GM18505 (cell line): ENCODE data around the gene GAB3.

Experiments used
- ATAC-seq: cut with Tn5 transposase; IDR thresholded peaks from one replicate; pipeline ENCODE4 v1.9.1; 2021; ENCODE audit not compliant: unreplicated experiment
- POLR2A ChIP-seq: IDR thresholded peaks from 4 replicates; pipeline ENCODE4 v1.6.1; 2011; ENCODE audit warnings: borderline replicate concordance; ENCODE audit not compliant: insufficient read depth, insufficient read length; ENCODE audit errors: extremely low read depth

Gene GAB3

DNA sequence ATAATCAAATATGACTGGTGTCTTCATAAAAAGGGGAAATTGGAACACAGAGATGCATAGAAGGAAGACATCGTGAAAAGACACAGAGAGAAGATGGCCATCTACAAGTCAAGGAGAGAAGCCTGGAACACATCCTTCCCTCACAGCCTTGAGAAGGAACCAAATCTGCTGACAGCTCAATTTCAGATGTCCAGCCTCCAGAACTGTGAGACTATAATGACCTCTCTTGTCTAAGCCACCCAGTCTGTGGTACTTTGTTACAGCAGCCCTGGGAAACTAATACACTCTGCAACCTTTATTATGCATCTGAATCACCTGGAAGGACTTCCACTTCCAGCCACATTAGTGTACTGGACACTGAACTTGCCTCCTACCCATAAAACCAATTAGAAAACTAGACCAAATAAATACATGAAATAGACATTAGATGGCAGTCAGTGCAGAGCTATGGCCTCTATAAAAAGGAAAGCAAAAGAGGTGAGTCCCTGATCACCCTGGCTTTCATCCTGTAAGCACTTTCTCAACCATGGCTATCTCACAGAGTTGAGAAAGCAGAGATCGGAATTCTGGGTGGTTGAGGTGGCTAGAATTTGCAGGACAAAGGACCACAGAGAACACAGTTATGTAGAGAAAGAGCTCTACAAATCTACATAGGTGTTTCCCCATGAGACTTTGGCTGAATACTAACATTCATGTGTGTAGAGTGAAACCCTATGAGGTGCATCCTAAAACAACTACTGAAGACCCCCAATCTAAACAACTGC lies 25.7 kb downstream of the GAB3 start:
- TF ChIP-seq POLR2A = no peak
- ATAC-seq = no peak

DNA sequence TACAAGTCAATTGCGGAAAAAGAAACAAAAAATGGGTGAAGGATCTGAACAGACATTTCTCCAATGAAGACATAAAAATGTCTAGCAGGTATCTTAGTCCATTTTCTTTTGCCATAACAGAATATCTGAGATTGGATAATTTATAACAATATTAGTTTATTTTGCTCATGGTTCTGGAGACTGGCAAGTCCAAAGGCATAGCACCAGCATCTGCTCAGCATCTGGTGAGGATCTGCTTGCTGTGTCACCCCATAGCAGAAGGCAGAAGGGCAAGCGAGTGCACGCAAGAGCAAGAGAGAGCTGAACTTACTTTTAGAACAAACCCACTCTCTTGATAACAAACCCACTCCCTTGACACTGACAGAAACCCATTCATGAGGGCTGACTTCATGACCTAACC lies 29.7 kb downstream of the GAB3 start:
- no peak for ATAC-seq
- TF ChIP-seq POLR2A = no peak

DNA sequence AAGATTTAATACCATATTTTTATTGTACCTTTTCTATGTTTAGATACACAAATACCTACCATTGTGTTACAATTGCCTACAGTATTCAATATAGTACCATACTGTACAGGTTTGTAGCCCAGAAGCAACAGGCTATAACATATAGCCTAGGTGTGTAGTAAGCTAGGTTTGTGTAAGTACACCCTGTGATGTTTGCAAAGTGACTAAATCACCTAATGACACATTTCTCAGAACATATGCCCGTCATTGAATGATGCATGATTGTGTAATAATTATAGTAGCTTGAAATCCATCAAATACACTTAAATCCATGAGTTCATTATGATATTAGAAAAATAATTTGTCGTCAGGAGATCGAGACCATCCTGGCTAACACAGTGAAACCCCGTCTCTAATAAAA lies 30.8 kb downstream of the GAB3 start:
- TF ChIP-seq POLR2A = no peak
- no peak for ATAC-seq

DNA sequence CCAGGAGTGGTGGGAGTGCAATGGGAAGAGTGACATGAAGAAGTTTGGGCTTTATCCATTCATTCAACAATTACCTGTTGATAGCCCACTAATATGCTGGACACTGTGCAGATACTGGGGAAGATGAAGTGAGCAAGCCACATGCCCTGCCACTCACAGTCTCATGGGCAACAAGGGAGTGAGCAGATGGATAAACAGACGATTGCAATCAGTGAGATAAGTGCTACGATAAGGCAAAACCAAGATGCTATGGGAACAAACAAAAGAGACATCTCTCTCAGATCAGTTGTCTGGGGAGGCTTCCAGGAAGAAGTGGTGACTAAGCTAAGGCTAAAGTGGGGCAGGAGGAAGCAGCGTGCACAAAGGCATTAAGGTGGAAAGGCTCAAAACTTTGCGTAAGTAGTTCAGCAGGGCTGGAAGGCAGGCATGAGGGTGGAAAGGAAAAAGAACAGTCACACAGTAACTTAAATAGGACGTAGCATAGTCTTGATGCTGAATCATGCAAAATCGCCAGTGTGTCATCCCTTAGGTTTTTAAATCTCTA lies 31.7 kb downstream of the GAB3 start:
- no peak for TF ChIP-seq POLR2A
- no peak for ATAC-seq

DNA sequence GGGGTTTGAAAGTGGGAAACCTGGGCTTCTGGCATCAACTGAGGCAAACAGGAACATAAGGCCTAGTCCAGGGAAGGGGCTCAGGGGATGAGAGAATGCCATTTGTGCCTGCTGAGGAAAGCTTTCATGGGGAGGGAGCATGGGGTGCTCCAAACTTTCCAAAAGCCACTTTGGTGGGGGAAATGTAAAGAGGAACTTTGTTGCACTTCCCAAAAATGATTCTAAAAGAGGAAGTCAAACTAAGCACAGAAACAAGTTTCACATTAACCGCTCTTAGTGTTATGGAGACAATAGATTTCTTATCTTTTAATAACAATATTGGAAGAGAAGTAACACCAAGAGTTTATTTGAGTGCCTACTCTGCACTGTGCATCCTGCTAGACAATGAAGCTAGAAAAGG lies 32.3 kb downstream of the GAB3 start:
- ATAC-seq = no peak
- no peak for TF ChIP-seq POLR2A

DNA sequence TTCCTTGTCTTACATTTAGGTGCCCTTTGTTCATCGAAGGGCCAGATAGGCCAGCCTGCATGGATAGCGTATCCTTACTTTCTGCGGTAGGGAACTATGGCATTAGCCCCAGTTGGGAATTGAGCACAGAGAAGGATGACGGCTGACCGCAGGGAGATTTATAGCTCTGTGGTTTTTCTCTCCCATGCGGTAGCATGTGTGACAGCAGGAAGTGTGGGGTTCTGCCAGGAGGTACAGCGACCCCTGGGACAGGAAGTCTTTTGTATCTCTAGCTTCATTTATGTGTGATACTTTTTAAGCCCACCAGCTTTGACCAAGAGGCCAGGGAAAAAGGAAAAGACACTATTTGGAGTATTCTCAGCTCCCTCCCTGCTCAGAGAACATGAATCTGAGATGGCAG lies 33.1 kb downstream of the GAB3 start:
- no peak for ATAC-seq
- TF ChIP-seq POLR2A = no peak

DNA sequence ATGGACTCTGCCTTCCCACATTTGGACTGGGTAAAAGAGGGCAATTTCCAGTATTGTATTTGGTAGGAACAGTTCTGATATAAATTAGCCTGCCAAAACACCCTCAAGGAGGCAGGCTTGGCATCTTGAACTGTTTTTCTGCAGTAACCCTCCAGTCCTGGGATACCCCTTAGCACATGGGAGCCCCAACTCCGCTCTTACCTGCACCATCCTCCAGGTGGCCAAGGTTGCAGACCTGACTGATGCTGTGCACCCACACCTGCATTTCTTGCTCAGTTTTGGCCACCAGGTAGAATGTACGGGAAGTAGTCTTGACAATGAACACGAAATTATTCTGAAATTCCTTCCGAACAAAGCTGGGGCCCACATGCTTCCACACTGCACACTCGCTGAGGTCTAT lies 35.1 kb downstream of the GAB3 start:
- no peak for TF ChIP-seq POLR2A
- ATAC-seq = no peak

DNA sequence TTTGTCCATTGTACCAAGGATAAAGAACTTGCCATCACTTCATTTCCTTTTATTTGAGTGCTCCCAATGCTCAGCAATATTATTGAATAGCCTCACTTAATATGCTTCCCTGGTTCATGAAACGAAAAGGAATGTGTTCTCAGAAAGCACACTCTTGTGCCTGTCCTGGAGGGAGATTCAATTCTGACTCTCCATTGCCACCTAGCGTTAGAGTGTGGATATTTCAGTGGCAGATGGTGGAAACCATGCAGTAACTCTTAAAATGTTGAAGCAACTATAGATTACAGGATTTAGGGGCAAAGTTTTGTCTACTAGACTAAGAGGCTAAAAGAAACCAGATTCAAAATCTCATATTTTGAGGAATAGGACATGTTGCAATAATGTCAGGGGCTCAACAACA lies 36.0 kb downstream of the GAB3 start:
- ATAC-seq = peak; percentile 46
- no peak for TF ChIP-seq POLR2A

DNA sequence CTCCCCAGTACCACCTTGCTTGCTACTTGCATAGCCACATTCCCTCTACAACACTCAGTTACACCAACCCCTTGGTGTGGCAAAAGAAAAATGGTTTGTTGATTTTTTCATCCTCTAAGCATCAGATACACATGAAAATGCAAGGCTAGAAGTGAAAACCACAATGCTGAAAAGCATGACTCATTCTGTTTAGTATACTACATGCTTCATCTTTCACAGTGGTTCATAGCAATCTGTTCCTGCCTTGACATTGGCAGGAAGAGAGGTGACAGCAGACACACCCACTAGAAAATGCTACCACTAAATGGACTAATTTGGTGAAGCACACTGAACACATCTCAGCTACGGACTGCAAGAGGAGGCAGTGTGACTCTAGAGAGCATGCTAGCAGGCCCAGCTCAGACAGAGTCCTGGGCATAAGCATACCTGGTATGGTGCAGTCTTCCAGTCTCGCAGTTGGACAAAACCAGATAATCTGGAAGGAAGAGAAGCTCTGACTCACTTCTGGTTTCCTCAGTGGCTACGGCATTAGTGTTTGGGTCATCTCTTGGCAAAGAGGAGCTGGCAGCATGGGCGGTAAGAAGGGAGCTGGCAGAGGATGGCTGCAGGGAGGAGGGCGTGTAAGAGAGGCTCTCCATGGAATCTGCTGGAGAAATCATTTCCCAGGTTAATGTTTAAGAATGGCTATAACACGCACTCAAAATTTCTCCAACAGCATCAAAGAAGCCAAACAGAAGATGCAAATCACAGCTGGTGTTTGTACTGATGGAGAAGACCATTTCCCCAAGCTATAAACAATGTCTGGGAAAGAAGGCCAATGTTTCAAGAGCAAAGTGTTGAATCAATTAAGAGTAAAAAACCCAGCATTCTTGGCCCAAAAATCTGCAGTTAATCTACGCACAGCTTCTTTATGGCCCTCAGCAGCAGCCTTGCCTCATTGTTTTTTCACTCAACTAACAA lies 37.8 kb downstream of the GAB3 start:
- ATAC-seq = peak; percentile 82
- TF ChIP-seq POLR2A = no peak

DNA sequence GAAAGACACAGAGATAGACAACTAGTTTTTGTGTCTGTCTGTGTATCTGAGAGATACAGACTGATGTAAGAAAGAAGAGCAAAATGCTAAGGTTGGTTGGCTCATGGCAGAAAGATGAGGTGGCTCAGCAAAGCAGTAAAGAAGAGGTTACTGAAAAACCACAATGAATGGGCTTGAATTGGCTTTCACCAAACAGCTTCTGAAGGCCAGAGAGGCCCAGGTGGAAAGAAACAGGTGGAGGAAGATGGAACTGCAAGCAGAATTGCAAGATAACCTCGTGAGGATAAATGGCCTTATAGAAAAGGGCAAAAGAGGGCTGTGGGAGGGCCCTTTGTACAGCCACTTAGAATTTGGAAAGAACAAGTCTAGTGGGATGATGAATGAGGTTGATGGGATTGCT lies 39.6 kb downstream of the GAB3 start:
- TF ChIP-seq POLR2A = no peak
- no peak for ATAC-seq

DNA sequence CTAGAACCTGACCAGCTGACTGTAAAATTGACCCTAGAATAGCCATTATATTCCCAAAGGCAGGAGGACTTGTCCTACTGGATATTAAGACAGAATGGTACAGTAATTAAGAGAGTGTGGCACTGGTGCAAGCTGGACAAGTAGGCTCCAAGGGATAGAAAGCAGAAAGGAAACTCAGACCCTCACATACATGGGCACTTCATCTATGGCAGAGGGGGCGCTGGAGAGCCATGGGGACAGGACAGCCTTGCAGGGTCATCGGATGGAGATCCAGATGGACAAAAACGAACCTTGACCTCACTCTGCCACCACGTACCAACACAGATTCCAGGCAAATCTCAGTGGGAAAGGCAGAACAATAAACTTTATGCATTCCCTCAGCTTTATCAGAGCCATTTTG lies 40.6 kb downstream of the GAB3 start:
- TF ChIP-seq POLR2A = no peak
- ATAC-seq = no peak

DNA sequence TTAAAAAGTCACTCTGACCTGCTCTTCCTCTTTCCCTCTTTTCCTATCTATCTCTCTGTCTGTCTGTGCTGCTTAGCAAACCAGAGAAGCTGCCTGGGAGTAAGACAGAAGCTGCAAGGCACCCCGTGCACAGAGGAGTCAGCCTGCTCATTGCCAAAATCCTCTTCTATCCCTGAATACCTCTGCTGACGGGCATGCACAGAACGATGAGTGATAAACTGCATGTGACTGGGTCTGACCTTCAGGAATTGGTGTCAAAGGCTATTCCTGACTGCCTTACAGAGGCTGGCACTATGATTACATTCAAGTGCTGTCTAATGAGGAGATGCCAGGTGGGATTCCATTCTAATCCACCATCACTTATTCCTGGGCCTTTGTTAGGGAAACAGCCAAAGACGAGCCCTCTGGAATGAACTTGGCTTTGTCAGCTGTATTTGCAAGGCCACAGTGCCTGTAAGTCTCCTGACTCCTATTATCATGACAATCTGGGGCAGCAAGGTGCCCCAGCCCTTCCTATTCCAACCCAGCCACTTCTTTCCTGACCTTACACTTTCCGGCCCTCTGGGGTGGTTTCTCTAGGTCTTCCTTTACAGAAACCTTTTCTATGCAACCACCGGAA lies 52.1 kb downstream of the GAB3 start:
- no peak for TF ChIP-seq POLR2A
- no peak for ATAC-seq

DNA sequence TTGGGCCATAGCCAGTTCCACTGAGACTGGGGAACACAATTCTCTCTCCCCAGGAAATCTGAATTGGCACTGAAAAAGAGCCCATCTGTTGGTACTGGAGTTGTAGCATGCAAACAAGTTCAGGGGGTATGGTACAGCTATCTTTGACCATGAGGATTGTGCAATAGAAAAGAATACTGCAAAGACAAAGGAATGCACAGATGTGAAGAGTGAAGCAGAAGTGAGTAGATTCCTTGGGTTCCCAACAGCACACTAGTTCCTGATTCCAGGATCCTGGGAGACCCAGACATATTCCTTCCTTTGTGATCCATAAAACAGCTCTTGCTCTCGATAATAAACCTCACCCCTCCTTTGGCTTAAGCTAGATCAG lies 54.2 kb downstream of the GAB3 start:
- no peak for TF ChIP-seq POLR2A
- no peak for ATAC-seq
